Panc1 (cell line): Measurements from ENCODE around the gene TRIM31.

ENCODE experiments used
- CTCF ChIP-seq: fragments of 450-650 bp; IDR thresholded peaks from 2 replicates; pipeline ENCODE4 v1.5.1; 2017; ENCODE audit warnings: mild to moderate bottlenecking
- POLR2AphosphoS5 ChIP-seq: IDR thresholded peaks from 2 replicates; pipeline ENCODE4 v1.6.1; 2012; ENCODE audit warnings: mild to moderate bottlenecking, low read depth, low read length, moderate library complexity
- REST ChIP-seq, 2 experiments: IDR thresholded peaks; 2 replicates each; pipeline ENCODE4 v1.6.1; 2011 to 2012; ENCODE audit warnings: low read depth in 2 of 2, control low read depth in 1 of 2, low read length in 1 of 2, mild to moderate bottlenecking in 1 of 2, moderate library complexity in 1 of 2; ENCODE audit not compliant: insufficient read depth in 1 of 2

- TF ChIP-seq CTCF (no peak), POLR2AphosphoS5 (no peak), REST (IDR thresholded peaks at IDR 0.05; ENCODE audit: insufficient read depth in 1 of 2, low read depth in 2 of 2, low read length in 1 of 2) (no peak)
These were observed 12.1 kb downstream of the TRIM31 start for GRCh38 chr6:30100585-30101443.
